Caco-2 (cell line): ENCODE results near the gene PDE6C. TPM values are rescaled to one million over a fixed set of nuclear protein-coding genes. Genes with fewer than 3 reads are reported as not detected.
A peak's percentile ranks its signal among the peaks of the same experiment; 100 is the strongest.

ENCODE experiments used
- BruUV-seq: library from RNA; stranded (reverse); fragments of 400-500 nt; replicated peaks from 2 replicates; lab custom pipeline; 2021; lab: Mats Ljungman, UMichigan
- CTCF ChIA-PET: fragments of 300-600 bp; sonication (Branson Sonifier 250); formaldehyde crosslinking; loops from one replicate; lab custom pipeline; 2022; ENCODE audit warnings: antibody characterized with exemption; lab: Charles Lee
- POLR2A ChIA-PET: fragments of 300-600 bp; sonication (Branson Sonifier 250); formaldehyde crosslinking; loops from one replicate; lab custom pipeline; 2022; ENCODE audit warnings: antibody characterized with exemption; lab: Charles Lee
- DNase-seq, 2 experiments: peaks; one replicate each; pipeline versions ENCODE4 v3.0.0 to v3.0.0-alpha.2; 2020 to 2022
- H3K27me3 ChIP-seq: replicated peaks from 2 replicates; pipeline ENCODE4 v1.6.0; 2011; ENCODE audit warnings: low read length; ENCODE audit not compliant: control insufficient read depth, insufficient read depth
- H3K36me3 ChIP-seq: 2 replicates; pipeline ENCODE4 v1.5.1; 2011; ENCODE audit warnings: low read length; ENCODE audit not compliant: control insufficient read depth, insufficient read depth
- H3K4me1 ChIP-seq: fragments of 250-450 bp; sonication (Bioruptor Pico); 2 replicates; pipeline ENCODE4 v1.5.1; 2020; ENCODE audit warnings: mild to moderate bottlenecking
- H3K4me3 ChIP-seq: 2 replicates; pipeline ENCODE4 v1.5.1; 2011; ENCODE audit warnings: low read depth, mild to moderate bottlenecking, control low read depth, low read length
- H3K9me3 ChIP-seq: fragments of 250-450 bp; sonication (Bioruptor Pico); 2 replicates; pipeline ENCODE4 v1.5.1; 2020; ENCODE audit warnings: mild to moderate bottlenecking, moderate library complexity
- H3K27ac Mint-ChIP-seq: one replicate; pipeline ENCODE4 v1.8.0; 2022; ENCODE audit warnings: mixed read lengths; ENCODE audit not compliant: unreplicated experiment
- H3K27me3 Mint-ChIP-seq: one replicate; pipeline ENCODE4 v1.8.0; 2022; ENCODE audit warnings: mixed read lengths; ENCODE audit not compliant: insufficient read depth, unreplicated experiment
- H3K36me3 Mint-ChIP-seq: one replicate; pipeline ENCODE4 v1.8.0; 2022; ENCODE audit warnings: mild to moderate bottlenecking, mixed read lengths; ENCODE audit not compliant: insufficient read depth, unreplicated experiment
- H3K4me1 Mint-ChIP-seq: one replicate; pipeline ENCODE4 v1.8.0; 2022; ENCODE audit warnings: low read depth, mixed read lengths; ENCODE audit not compliant: unreplicated experiment
- H3K4me3 Mint-ChIP-seq: one replicate; pipeline ENCODE4 v1.8.0; 2022; ENCODE audit warnings: mild to moderate bottlenecking, moderate library complexity, mixed read lengths; ENCODE audit not compliant: unreplicated experiment
- H3K9me3 Mint-ChIP-seq: one replicate; pipeline ENCODE4 v1.8.0; 2022; ENCODE audit warnings: mixed read lengths; ENCODE audit not compliant: unreplicated experiment
- intact Hi-C: fragments of 100-400 bp; cut with micrococcal nuclease; formaldehyde crosslinking; loops from one replicate; pipeline ENCODE4 v1.10.0; 2022; ENCODE audit not compliant: unreplicated experiment
- total RNA-seq: library from RNA; stranded (reverse); gene quantifications from 2 replicates; pipeline ENCODE4 v1.2.3, GENCODE V29; 2022
- TF ChIP-seq, protein P1 (sequence below), 2 experiments: fragments of 200-600 bp in 1 of 2; IDR thresholded peaks; 1 replicate in 1 of 2; 2 replicates in 1 of 2; pipeline versions ENCODE4 v1.5.1 to v1.8.0; 2011 to 2022; ENCODE audit warnings: antibody characterized with exemption in 1 of 2, control low read depth in 1 of 2, inconsistent platforms in 1 of 2, low read depth in 1 of 2, low read length in 1 of 2, mild to moderate bottlenecking in 1 of 2, moderate library complexity in 1 of 2; ENCODE audit not compliant: insufficient read depth in 1 of 2, severe bottlenecking in 1 of 2, unreplicated experiment in 1 of 2

The PDE6C gene
- total RNA-seq, 1 experiment from 2014 or later = not detected

- Histone ChIP-seq H3K9me3 (peaks cover 4% of the 10 kb centered on the region; the same call in 1 of the 2 replicates), H3K27me3 (no peaks in the 10 kb centered on the region), H3K4me3 (no peak overlapping the region), H3K4me1 (peaks cover 39% of the 10 kb centered on the region), H3K36me3 (no peaks in the 10 kb centered on the region)
- intact Hi-C loops = no loop called here
- H3K27me3 Mint-ChIP-seq = no peaks in the 10 kb centered on the region
- H3K4me3 Mint-ChIP-seq = no peak overlapping the region
- H3K4me1 Mint-ChIP-seq = peaks cover 36% of the 10 kb centered on the region
- ChIA-PET POLR2A (no interaction called here), CTCF (interaction anchor here (1.2 kb wide), 1 partner anchor 9 kb away, joined by 3 read pairs; no protein-coding TSS in a partner anchor)
- TF ChIP-seq, protein P1, sequence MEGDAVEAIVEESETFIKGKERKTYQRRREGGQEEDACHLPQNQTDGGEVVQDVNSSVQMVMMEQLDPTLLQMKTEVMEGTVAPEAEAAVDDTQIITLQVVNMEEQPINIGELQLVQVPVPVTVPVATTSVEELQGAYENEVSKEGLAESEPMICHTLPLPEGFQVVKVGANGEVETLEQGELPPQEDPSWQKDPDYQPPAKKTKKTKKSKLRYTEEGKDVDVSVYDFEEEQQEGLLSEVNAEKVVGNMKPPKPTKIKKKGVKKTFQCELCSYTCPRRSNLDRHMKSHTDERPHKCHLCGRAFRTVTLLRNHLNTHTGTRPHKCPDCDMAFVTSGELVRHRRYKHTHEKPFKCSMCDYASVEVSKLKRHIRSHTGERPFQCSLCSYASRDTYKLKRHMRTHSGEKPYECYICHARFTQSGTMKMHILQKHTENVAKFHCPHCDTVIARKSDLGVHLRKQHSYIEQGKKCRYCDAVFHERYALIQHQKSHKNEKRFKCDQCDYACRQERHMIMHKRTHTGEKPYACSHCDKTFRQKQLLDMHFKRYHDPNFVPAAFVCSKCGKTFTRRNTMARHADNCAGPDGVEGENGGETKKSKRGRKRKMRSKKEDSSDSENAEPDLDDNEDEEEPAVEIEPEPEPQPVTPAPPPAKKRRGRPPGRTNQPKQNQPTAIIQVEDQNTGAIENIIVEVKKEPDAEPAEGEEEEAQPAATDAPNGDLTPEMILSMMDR (IDR thresholded peaks at IDR 0.05; ENCODE audit: insufficient read depth in 1 of 2, low read depth in 1 of 2, low read length in 1 of 2, severe bottlenecking in 1 of 2, unreplicated experiment in 1 of 2) = no peak
- BruUV-seq = no TSS peak
- H3K36me3 Mint-ChIP-seq = peaks cover 7% of the 10 kb centered on the region
- H3K9me3 Mint-ChIP-seq = peaks cover 9% of the 10 kb centered on the region
- no peak for DNase-seq
- H3K27ac Mint-ChIP-seq = no peak overlapping the region
Observed at GRCh38 chr10:93576888-93577287, 35.4 kb upstream of the PDE6C start.

DNA sequence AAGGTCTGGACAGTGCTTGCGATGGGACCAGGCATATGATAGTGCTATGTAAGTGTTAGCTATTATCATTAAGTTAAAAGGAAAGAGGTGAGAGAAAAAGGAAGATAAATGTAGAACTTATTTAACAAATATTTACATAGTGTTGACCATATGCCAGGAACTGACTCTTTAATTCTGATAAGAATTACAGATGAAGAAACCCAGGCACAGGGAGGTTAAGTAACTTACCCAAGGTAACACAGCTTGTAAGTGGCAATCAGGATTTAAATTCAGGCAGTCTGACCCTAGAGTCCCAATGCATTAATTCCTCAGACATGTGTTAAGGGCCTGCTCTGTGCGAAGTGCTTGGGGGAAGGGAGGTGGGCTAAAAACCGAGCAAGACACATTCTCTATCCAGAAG lies 34.8 kb upstream of the PDE6C start:
- Histone ChIP-seq H3K36me3 (no peaks in the 10 kb centered on the region), H3K4me1 (peaks cover 39% of the 10 kb centered on the region), H3K4me3 (no peak overlapping the region), H3K27me3 (no peaks in the 10 kb centered on the region), H3K9me3 (peaks cover 4% of the 10 kb centered on the region; the same call in 1 of the 2 replicates)
- no TSS peak for BruUV-seq
- TF ChIP-seq, protein P1 (IDR thresholded peaks at IDR 0.05; ENCODE audit: insufficient read depth in 1 of 2, low read depth in 1 of 2, low read length in 1 of 2, severe bottlenecking in 1 of 2, unreplicated experiment in 1 of 2) = no peak
- Mint-ChIP-seq H3K9me3 (peaks cover 9% of the 10 kb centered on the region), H3K27ac (peak overlapping the region; percentile 8), H3K36me3 (peaks cover 7% of the 10 kb centered on the region), H3K27me3 (no peaks in the 10 kb centered on the region), H3K4me1 (peaks cover 33% of the 10 kb centered on the region), H3K4me3 (no peak overlapping the region)
- intact Hi-C loops = no loop called here
- CTCF ChIA-PET = interaction anchor here (1.6 kb wide), 1 partner anchor 23 kb away, joined by 3 read pairs; no protein-coding TSS in a partner anchor
- DNase-seq = no peak
- POLR2A ChIA-PET = no interaction called here

DNA sequence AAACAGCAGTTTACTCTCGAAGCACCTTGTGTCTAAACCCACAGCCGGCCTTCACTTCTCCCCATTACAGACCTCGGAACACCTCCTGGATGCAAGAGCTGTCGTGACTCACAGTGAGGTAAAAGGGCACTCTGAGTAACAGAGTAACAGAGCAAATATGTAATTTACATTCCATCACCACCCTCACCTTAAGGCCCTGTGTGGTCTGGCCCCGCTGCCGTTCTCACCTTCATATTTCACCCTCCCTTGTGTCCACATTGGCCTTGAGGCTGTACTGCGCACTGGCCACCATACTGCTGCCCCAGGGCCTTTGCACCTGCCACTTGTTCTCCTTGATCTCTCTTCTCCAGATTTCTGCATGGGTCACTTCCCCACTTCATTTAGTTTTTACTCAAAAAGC lies 33.2 kb upstream of the PDE6C start:
- H3K4me1 Mint-ChIP-seq = peaks cover 21% of the 10 kb centered on the region
- H3K27ac Mint-ChIP-seq = peak overlapping the region; percentile 2
- TF ChIP-seq, protein P1 (IDR thresholded peaks at IDR 0.05; ENCODE audit: insufficient read depth in 1 of 2, low read depth in 1 of 2, low read length in 1 of 2, severe bottlenecking in 1 of 2, unreplicated experiment in 1 of 2) = no peak
- peaks cover 7% of the 10 kb centered on the region for H3K36me3 Mint-ChIP-seq
- peaks cover 9% of the 10 kb centered on the region for H3K9me3 Mint-ChIP-seq
- ChIA-PET POLR2A (no interaction called here), CTCF (interaction anchor here (0.6 to 1.6 kb wide), 4 partner anchors 11 to 865 kb away, joined by 3 to 5 read pairs (median 4); no protein-coding TSS in a partner anchor)
- no peaks in the 10 kb centered on the region for H3K27me3 Mint-ChIP-seq
- peak; percentile 44 to 71 for DNase-seq
- intact Hi-C loops = no loop called here
- H3K36me3 ChIP-seq = no peaks in the 10 kb centered on the region
- no peak overlapping the region for H3K4me3 Mint-ChIP-seq
- H3K27me3 ChIP-seq = no peaks in the 10 kb centered on the region
- H3K9me3 ChIP-seq = peaks cover 4% of the 10 kb centered on the region; the same call in 1 of the 2 replicates
- BruUV-seq = no TSS peak
- peaks cover 28% of the 10 kb centered on the region for H3K4me1 ChIP-seq
- no peak overlapping the region for H3K4me3 ChIP-seq
